Activated T-cell treated with anti-CD3 and anti-CD28 coated beads, Interleukin-2, amount 50 U/mL, for 72 hours (primary cell): ENCODE measurements around the gene SLC7A4. TPM values are rescaled to one million over a fixed set of nuclear protein-coding genes. Genes with fewer than 3 reads are reported as not detected.
"Not testable (repeated sequence)": the region's sequence is repeated elsewhere in the genome, so short reads cannot be mapped to it uniquely, and the experiment has no call there.

Source experiments
- ATAC-seq, 2 donors: fragments of 150-1000 bp; cut with Tn5 transposase; replicated peaks in 1 of 2; 2 replicates each; pipeline ENCODE4 v1.10.0; 2021; ENCODE audit warnings: moderate library complexity in 2 of 2, mild to moderate bottlenecking in 1 of 2
- DNase-seq, 2 donors: peaks; one replicate each; pipeline ENCODE4 v3.0.0; 2021 to 2022; ENCODE audit warnings: mixed read lengths in 1 of 2
- H3K27ac Mint-ChIP-seq: one replicate; pipeline ENCODE4 v1.8.0; 2022; ENCODE audit warnings: mild to moderate bottlenecking, moderate library complexity, mixed read lengths
- H3K27me3 Mint-ChIP-seq: one replicate; pipeline ENCODE4 v1.8.0; 2022; ENCODE audit warnings: low read depth, mixed read lengths
- H3K36me3 Mint-ChIP-seq, 2 donors: one replicate each; pipeline ENCODE4 v1.8.0; 2022; ENCODE audit warnings: mixed read lengths in 2 of 2, mild to moderate bottlenecking in 1 of 2; ENCODE audit not compliant: insufficient read depth in 2 of 2
- H3K4me1 Mint-ChIP-seq: one replicate; pipeline ENCODE4 v1.8.0; 2022; ENCODE audit warnings: low read depth, mixed read lengths
- H3K4me3 Mint-ChIP-seq, 2 donors: one replicate each; pipeline ENCODE4 v1.8.0; 2022; ENCODE audit warnings: mild to moderate bottlenecking in 2 of 2, mixed read lengths in 2 of 2, moderate library complexity in 2 of 2
- H3K9me3 Mint-ChIP-seq, 2 donors: one replicate each; pipeline ENCODE4 v1.8.0; 2022; ENCODE audit warnings: mixed read lengths in 2 of 2
- total RNA-seq, 2 donors: library from RNA; stranded (reverse); gene quantifications; one replicate each; pipeline ENCODE4 v1.2.3, GENCODE V29; 2022

Gene SLC7A4
- total RNA-seq, 2 donors from 2014 or later: not detected

DNA sequence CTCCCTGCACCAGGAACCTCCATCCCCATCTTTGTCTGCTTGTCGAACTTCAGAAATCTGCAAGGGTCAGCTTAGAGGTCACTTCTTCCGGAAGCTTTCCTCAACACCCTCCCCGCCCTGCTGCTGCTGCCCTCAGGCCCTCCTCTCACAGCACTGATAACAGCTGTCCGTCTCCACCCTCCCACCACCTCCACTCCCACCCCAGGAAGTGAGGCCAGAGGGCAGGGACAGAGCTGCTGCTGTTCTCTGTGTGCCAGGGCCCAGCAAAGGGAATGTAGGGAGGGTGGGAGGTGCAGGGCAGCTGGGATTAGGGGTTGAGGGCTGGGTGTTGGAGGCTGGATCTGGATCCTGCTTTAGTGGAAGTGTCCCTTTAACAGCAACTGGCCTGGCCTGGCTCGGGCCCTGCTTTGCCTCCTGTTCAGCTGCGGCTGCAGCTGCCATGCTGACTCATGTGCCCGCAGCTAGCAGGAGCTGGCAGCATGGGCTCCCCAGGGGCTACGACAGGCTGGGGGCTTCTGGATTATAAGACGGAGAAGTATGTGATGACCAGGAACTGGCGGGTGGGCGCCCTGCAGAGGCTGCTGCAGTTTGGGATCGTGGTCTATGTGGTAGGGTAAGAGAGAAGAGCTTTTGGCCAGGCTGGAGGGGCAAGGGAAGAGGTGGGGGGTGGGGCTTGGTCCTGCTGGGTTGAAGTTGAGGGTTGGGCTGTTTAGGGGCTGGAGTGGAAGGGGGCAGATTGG, 17.5 kb downstream of the SLC7A4 start, which contains the start of gene P2RX6:
Gene P2RX6 (plus strand): TSS at position 440 of the 740 bp plus-strand sequence. CDS start 10 bp downstream, at position 450.
- H3K9me3 Mint-ChIP-seq: no peaks in the 10 kb centered on the region
- peak within 1 kb of the TSS; percentile 90 to 94 for H3K4me3 Mint-ChIP-seq
- no peaks in the 10 kb centered on the region for H3K27me3 Mint-ChIP-seq
- DNase-seq (no peak), ATAC-seq (no peak)
- no peaks in the 10 kb centered on the region for H3K36me3 Mint-ChIP-seq
- H3K27ac Mint-ChIP-seq: no peak within 1 kb of the TSS
- H3K4me1 Mint-ChIP-seq: peaks cover 23% of the 10 kb centered on the region

DNA sequence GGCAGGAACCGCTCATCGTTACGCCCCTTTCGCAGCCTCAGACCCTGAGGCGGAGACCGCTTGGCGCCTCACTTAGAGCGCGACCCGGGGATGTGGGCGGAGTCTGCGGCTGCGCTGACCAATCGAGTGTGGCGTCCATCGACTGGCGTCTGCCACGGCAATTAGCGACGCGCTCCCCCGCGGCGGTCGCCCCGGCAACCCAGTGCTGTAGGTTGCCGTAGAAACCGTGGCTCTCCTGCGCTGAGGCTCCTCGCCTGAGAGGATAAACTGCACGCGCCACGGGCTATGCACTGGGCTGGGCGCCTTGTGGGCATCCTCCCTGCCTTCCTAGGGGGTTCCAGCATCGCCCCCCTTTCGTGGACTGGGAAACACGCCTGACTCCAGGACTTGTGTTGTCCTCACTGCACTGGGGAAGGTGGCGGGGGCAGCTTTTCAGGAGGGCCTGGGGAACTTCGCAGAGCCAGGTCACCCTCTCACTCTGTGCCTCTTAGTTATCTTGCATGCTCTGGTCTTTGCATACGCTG, 18.1 kb downstream of the SLC7A4 start:
- no peaks in the 10 kb centered on the region for H3K27me3 Mint-ChIP-seq
- ATAC-seq: peak; percentile 97 to 98

DNA sequence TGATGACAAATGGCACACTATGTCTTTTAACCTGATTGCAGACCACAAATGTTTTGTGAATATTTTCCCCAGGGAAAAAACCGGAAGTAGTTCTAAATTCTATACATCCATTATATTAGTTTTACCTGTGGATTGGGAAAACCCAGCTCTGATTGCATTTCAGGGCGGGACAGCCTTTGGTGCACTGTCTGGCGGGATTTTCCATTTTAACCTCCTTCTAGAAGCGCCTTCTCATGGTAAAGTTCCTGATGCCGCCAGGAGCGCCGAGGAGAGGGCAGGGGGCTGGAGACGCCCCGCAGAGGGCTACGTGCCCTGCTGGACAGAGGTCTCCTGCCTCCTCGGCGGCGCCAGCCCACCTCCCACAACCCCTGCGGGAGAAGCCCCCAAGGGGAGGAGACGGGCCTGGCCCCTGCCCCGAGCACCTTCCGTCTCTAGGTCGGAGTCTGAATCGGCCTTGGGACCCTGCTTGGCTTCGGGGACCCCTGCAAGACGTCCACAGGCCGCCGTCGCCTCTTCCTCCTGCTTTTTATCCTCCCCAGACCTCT, 18.6 kb downstream of the SLC7A4 start:
- no peaks in the 10 kb centered on the region for H3K9me3 Mint-ChIP-seq
- H3K4me3 Mint-ChIP-seq: peak overlapping the region; percentile 90 to 94
- no peaks in the 10 kb centered on the region for H3K36me3 Mint-ChIP-seq
- no peak overlapping the region for H3K27ac Mint-ChIP-seq
- no peak for ATAC-seq
- peaks cover 23% of the 10 kb centered on the region for H3K4me1 Mint-ChIP-seq
- DNase-seq: no peak
- H3K27me3 Mint-ChIP-seq: no peaks in the 10 kb centered on the region

More for the DNA sequence above, 18.1 kb downstream of the SLC7A4 start:
- Mint-ChIP-seq H3K9me3 (no peaks in the 10 kb centered on the region), H3K4me1 (peaks cover 23% of the 10 kb centered on the region), H3K4me3 (peak overlapping the region; percentile 90 to 94), H3K27ac (no peak overlapping the region), H3K36me3 (no peaks in the 10 kb centered on the region)
- peak; percentile 88 to 91 for DNase-seq

DNA sequence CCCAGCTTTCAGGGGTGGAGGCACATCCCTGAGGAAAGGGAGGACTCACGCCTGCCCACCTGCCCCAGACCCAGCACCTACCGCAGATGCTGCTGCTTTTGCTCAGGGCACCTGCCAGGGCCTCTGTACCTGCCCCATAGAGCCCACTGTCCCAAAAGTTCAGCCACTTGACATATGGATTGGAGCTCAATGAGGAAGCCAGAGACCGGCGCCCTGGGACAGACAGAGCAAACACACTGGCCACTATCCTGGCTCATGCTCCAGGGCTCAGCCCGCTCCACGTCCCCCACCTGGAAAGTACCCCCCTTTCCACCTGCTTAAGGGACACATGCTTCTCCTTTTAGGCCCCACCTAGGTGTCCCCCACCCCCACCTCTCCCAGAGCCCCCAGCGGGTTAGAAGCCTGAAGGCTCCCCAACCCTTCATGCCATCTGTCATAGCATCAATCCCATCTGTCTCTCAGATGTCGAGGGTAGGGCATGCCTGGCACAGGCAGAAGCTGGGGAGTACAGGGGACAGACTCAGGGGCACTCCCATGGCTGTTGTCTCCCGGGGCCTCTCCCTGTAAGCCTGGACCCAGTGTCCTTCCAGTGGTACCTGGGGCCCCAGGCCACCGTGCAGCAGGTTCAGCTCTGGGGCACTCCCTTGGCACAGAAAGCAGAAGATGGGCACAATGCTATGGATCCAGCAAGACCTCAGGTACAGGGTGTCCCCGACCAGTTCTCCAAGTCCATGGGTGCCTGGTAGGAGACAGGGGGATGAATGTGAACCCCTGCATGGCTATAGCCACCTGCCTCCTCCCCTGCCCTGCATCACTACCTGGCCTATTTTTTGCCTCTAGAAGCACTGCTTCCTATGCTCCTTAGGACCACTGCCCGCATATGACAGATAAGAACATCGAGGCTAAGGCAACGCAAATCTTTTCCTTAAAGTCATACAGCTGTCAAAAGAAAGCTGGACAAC, 19.6 kb downstream of the SLC7A4 start:
- H3K36me3 Mint-ChIP-seq: no peaks in the 10 kb centered on the region
- DNase-seq: no peak
- ATAC-seq: no peak
- peaks cover 23% of the 10 kb centered on the region for H3K4me1 Mint-ChIP-seq
- H3K9me3 Mint-ChIP-seq: no peaks in the 10 kb centered on the region
- no peaks in the 10 kb centered on the region for H3K27me3 Mint-ChIP-seq
- peak overlapping the region; percentile 90 to 94 for H3K4me3 Mint-ChIP-seq
- H3K27ac Mint-ChIP-seq: no peak overlapping the region

DNA sequence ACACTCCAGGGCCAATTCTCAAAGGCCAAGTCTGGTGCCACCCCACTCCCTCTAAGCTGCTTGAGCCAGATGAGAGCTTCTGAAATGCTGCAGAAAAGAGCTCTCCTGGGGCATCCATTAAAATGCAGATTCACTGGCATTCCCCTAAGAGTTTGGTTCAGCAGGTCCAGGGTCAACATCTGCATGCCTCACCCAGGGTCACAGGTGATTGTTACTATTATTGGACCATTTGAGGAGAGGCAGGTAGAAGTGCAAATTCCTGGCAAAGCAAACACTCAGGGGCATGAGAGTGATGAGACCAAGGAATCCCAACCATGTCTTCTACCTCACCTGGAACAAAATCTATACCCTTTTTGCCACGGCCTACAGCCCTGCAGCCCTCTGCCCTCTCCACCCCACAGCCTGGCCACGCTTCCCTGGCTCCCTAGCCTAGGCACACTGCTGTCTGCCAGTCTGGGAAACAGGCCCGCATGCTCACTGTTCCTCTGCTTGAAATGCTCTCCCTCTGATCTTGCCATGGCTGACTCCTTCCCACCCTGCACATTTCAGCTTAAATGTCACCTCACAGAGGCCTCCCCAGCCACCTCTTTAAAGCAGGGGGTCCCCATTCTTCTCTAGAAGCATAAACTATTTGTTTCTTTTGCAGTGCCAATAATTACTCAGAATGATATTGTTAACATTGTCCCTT, 21.8 kb downstream of the SLC7A4 start:
- H3K27me3 Mint-ChIP-seq: no peaks in the 10 kb centered on the region
- peaks cover 23% of the 10 kb centered on the region for H3K4me1 Mint-ChIP-seq
- H3K27ac Mint-ChIP-seq: no peak overlapping the region
- DNase-seq (no peak), ATAC-seq (no peak)
- no peak overlapping the region for H3K4me3 Mint-ChIP-seq
- no peaks in the 10 kb centered on the region for H3K9me3 Mint-ChIP-seq
- no peaks in the 10 kb centered on the region for H3K36me3 Mint-ChIP-seq

DNA sequence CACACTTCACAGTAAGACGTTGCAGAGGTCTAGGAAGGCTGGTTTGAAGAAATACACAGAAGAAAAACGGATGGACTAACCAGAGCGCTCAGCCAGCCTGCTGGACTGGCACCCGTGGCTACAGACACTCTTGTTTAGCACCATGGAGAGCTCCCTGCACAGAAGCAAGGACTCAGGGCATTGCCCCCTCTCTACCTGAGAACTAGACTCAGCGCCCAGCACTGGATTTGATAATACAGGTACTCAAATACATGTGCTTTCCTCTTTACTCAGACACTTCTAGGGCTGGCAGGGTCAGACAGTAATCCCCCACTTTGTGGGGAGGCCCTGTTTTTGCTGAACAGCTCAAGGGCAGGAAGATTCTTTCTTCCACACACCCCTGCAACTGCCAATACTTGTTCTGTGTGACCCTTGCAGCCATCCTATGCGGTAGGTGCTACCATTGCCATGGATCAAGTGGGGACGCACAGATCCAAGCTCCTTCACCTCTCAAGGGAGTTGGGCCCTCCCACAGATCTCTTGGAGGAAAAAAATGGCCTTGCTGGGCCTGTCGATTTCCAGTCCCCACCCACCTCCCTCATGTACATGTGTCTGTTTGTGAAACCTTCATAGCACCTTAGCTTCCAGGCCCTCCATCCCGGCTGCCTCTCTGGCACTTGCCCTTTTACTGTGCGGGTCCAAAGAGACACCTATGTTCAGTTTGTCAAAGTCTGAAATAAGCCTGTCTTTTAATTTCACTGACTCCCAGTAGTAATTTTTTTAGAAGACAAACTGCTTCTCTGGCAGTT, 22.5 kb downstream of the SLC7A4 start:
- H3K9me3 Mint-ChIP-seq: no peaks in the 10 kb centered on the region
- H3K36me3 Mint-ChIP-seq: no peaks in the 10 kb centered on the region
- peaks cover 16% of the 10 kb centered on the region for H3K4me1 Mint-ChIP-seq
- H3K27ac Mint-ChIP-seq: no peak overlapping the region
- DNase-seq (peak in 1 of 2 donors; percentile 43), ATAC-seq (no peak)
- H3K27me3 Mint-ChIP-seq: no peaks in the 10 kb centered on the region
- no peak overlapping the region for H3K4me3 Mint-ChIP-seq

DNA sequence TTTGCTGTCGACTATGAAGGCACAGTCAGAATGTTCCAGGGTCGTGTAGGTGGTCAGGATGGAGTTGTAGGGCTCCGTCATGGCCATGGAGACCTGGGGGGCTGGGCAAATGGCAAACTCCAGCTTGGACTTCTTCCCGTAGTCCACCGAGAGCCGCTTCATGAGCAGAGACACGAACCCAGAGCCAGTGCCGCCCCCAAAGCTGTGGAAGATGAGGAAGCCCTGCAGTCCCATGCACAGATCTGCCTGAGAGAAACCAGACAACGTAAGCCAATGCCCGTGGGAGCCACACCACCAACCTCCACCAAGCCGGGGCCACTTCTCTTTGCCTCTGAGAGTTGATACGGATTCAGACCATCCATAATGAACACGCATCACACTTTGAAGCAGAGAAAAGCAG, 23.2 kb downstream of the SLC7A4 start:
- not testable (repeated sequence) for ATAC-seq, H3K4me3 Mint-ChIP-seq, DNase-seq, H3K36me3 Mint-ChIP-seq, H3K4me1 Mint-ChIP-seq, H3K9me3 Mint-ChIP-seq, H3K27me3 Mint-ChIP-seq, H3K27ac Mint-ChIP-seq

DNA sequence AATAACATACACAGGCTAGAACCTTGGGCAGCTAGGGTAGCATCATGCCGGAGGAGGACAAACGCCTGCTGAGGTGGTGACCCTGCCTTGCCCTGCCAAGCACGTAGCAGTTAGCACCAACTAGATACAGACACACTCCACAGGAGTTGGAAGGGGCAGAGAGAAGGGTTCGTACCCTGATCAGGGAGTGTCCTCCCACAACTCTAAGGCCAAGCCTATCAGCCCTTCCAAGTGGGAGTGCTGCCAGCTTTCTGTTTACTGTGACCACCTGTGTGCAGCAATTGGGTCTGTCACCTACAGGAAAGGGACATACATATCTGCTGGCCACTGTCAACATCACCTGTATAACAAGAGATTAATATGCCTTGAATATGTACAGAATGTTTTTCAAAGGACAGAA, 28.6 kb downstream of the SLC7A4 start:
- peak overlapping the region; percentile 74 for H3K27ac Mint-ChIP-seq
- peaks cover 0 to 2% of the 10 kb centered on the region in 2 donors for H3K36me3 Mint-ChIP-seq
- no peaks in the 10 kb centered on the region for H3K27me3 Mint-ChIP-seq
- ATAC-seq: no peak
- no peaks in the 10 kb centered on the region for H3K9me3 Mint-ChIP-seq
- no peak for DNase-seq
- peak overlapping the region; percentile 89 to 99 for H3K4me3 Mint-ChIP-seq
- peaks cover 31% of the 10 kb centered on the region for H3K4me1 Mint-ChIP-seq

DNA sequence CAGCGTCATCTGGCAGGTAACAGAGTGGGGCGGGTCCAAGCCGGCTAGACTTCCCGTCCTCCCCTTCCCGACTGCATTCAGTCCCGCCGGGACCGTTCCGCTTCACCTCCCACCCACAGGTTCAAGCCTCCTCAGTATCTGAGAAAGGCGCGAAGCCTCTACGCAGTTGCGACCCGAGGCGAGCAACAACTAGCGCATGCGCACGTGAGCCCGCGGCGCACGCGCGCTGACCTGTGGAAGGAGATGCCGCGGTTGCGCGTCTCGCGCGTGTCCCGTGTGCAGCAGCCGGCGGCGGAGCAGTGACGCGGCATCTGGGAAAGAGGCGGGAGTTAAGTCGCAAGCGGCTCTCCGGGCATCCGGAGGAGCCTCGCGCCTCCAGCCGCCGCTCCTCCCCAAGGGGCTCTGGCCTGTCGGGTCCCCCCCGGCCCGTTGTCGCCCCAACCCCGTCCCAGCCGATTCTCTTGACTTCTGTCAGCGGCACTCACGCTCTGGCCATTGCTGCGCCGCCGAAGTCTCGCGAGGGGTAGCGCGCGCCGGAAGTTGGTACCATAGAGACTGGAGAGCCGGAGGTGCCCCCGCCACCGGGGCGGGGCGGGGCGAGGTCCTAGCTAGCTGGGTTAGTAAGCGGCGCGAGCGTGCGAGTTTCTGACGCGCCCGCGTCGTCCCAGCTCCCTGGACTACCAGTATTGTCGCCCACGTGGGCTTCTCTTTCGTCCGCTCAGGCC, 30.6 kb downstream of the SLC7A4 start, which contains the start of gene THAP7:
Gene THAP7 (minus strand): TSS at position 518 of the 725 bp plus-strand sequence. CDS start 207 bp downstream, at position 311.
- Mint-ChIP-seq H3K27ac (peak within 1 kb of the TSS; percentile 99), H3K27me3 (no peaks in the 10 kb centered on the region), H3K36me3 (peaks cover 0 to 2% of the 10 kb centered on the region in 2 donors), H3K4me1 (peaks cover 35% of the 10 kb centered on the region), H3K9me3 (no peaks in the 10 kb centered on the region), H3K4me3 (peak within 1 kb of the TSS; percentile 89 to 99)
- ATAC-seq (peak; percentile 94), DNase-seq (peak; percentile 98 to 99)

DNA sequence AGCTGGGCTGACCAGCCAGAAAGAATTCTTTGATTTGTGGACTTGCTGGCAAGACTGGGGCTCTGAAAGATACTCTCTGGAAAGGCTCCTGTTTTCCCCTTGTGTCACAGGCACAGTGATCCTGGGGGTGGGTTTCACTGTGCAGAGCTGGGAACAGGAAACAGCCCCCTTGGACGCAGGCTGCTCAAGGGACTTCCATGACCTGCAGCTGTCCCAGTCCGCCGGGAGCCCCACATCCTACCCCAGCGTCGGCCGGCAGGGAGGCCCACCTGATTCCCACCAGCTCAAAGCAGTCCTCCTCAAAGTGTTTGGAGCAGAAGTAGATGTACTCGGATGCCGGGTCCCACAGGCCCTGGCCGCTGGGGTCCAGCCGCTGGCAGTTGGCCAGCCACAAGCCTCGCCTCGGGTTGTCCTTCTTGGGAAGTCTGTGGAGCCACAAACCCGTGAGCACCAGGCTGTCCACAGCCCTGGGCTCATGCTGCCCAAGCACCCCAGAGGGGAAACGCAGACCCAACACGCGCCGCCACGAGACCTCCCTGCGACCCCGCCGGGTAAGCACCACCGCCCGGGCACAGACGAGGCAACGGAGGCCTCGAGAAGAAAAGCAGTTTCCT, 31.3 kb downstream of the SLC7A4 start:
- H3K4me1 Mint-ChIP-seq: peaks cover 35% of the 10 kb centered on the region
- no peak for ATAC-seq
- peak overlapping the region; percentile 99 for H3K27ac Mint-ChIP-seq
- peaks cover 0 to 2% of the 10 kb centered on the region in 2 donors for H3K36me3 Mint-ChIP-seq
- no peaks in the 10 kb centered on the region for H3K27me3 Mint-ChIP-seq
- no peaks in the 10 kb centered on the region for H3K9me3 Mint-ChIP-seq
- H3K4me3 Mint-ChIP-seq: peak overlapping the region; percentile 89 to 99
- DNase-seq: peak in 1 of 2 donors; percentile 25
